HEK293T (cell line): Measurements from ENCODE around the gene GRIFIN.

Experiments used
- CTCF ChIA-PET: fragments of 350-600 bp; formaldehyde crosslinking; extraction: SDS; loops from one replicate; lab custom pipeline; 2021; ENCODE audit warnings: antibody characterized with exemption, inconsistent platforms; lab: Yijun Ruan, JAX
- POLR2A ChIA-PET: fragments of 350-600 bp; formaldehyde crosslinking; extraction: SDS; loops from one replicate; lab custom pipeline; 2020; ENCODE audit warnings: antibody characterized with exemption, inconsistent platforms; lab: Yijun Ruan, JAX
- DNase-seq: peaks from one replicate; pipeline ENCODE4 v3.0.0; 2012; ENCODE audit warnings: mixed read lengths; ENCODE audit errors: extremely low spot score
- ARNT ChIP-seq: fragments of 450-650 bp; IDR thresholded peaks from 2 replicates; pipeline ENCODE4 v1.6.1; 2017; ENCODE audit warnings: mild to moderate bottlenecking
- BHLHE40 ChIP-seq: fragments of 450-650 bp; IDR thresholded peaks from 2 replicates; pipeline ENCODE4 v1.6.1; 2016; ENCODE audit warnings: mild to moderate bottlenecking, moderate library complexity, borderline replicate concordance
- CTBP1 ChIP-seq: fragments of 450-650 bp; IDR thresholded peaks from 2 replicates; pipeline ENCODE4 v1.6.1; 2016; ENCODE audit warnings: borderline replicate concordance
- ELF4 ChIP-seq: fragments of 450-650 bp; IDR thresholded peaks from 2 replicates; pipeline ENCODE4 v1.6.1; 2017; ENCODE audit warnings: antibody characterized with exemption
- FOXA1 ChIP-seq: fragments of 450-650 bp; IDR thresholded peaks from 2 replicates; pipeline ENCODE4 v1.6.1; 2016; ENCODE audit warnings: mild to moderate bottlenecking
- FOXK2 ChIP-seq: fragments of 450-650 bp; IDR thresholded peaks from 2 replicates; pipeline ENCODE4 v1.6.1; 2016; ENCODE audit warnings: mild to moderate bottlenecking
- FOXM1 ChIP-seq: fragments of 450-650 bp; IDR thresholded peaks from 2 replicates; pipeline ENCODE4 v1.6.1; 2017; ENCODE audit warnings: mild to moderate bottlenecking, borderline replicate concordance
- HDGF ChIP-seq: fragments of 450-650 bp; IDR thresholded peaks from 2 replicates; pipeline ENCODE4 v1.6.1; 2017; ENCODE audit warnings: antibody characterized with exemption, borderline replicate concordance
- L3MBTL2 ChIP-seq: fragments of 450-650 bp; conservative IDR thresholded peaks from 2 replicates; pipeline ENCODE4 v1.6.1; 2016; ENCODE audit warnings: mild to moderate bottlenecking
- LEF1 ChIP-seq: fragments of 450-650 bp; IDR thresholded peaks from 2 replicates; pipeline ENCODE4 v1.6.1; 2017; ENCODE audit warnings: mild to moderate bottlenecking, borderline replicate concordance
- NFRKB ChIP-seq: fragments of 450-650 bp; IDR thresholded peaks from 2 replicates; pipeline ENCODE4 v1.6.1; 2016; ENCODE audit warnings: mild to moderate bottlenecking, moderate library complexity
- PKNOX1 ChIP-seq: fragments of 450-650 bp; IDR thresholded peaks from 2 replicates; pipeline ENCODE4 v1.6.1; 2016
- SP1 ChIP-seq: fragments of 450-650 bp; IDR thresholded peaks from 2 replicates; pipeline ENCODE4 v1.6.1; 2017
- SUZ12 ChIP-seq: fragments of 450-650 bp; IDR thresholded peaks from 2 replicates; pipeline ENCODE4 v1.6.1; 2016; ENCODE audit warnings: mild to moderate bottlenecking
- TARDBP ChIP-seq: fragments of 450-650 bp; IDR thresholded peaks from 2 replicates; pipeline ENCODE4 v1.6.1; 2016
- ZNF384 ChIP-seq: fragments of 450-650 bp; IDR thresholded peaks from 2 replicates; pipeline ENCODE4 v1.6.1; 2016

The GRIFIN gene

GRCh38 chr7:2502647-2502966, 26.4 kb upstream of the GRIFIN start:
- POLR2A ChIA-PET: no interaction called here
- CTCF ChIA-PET: interaction anchor here (1.5 kb wide), 1 partner anchor 34 kb away, joined by 4 read pairs; no protein-coding TSS in a partner anchor
- TF ChIP-seq FOXA1: no peak
- no peak for TF ChIP-seq TARDBP
- TF ChIP-seq L3MBTL2: no peak
- TF ChIP-seq BHLHE40: no peak
- TF ChIP-seq ZNF384: no peak
- no peak for TF ChIP-seq PKNOX1
- no peak for TF ChIP-seq ARNT
- DNase-seq: no peak

- POLR2A ChIA-PET: no interaction called here
- no peak for DNase-seq
Measured at GRCh38 chr7:2501947-2502646, 25.9 kb upstream of the GRIFIN start.

GRCh38 chr7:2500701-2501100, 24.5 kb upstream of the GRIFIN start:
- DNase-seq: no peak
- ChIA-PET CTCF (no interaction called here), POLR2A (no interaction called here)
- TF ChIP-seq SUZ12 (no peak), L3MBTL2 (no peak), LEF1 (no peak), BHLHE40 (no peak), HDGF (no peak), ARNT (no peak), FOXM1 (no peak), ZNF384 (no peak), TARDBP (no peak), SP1 (no peak)

More at GRCh38 chr7:2501947-2502646, 25.9 kb upstream of the GRIFIN start:
- CTCF ChIA-PET: interaction anchor here (0.6 to 1.5 kb wide), 3 partner anchors 8 to 51 kb away, joined by 3 to 4 read pairs (median 3); no protein-coding TSS in a partner anchor
- TF ChIP-seq PKNOX1 (no peak), LEF1 (no peak), FOXM1 (no peak), NFRKB (no peak), SUZ12 (no peak), CTBP1 (no peak), ZNF384 (no peak), ELF4 (no peak), FOXK2 (no peak)

GRCh38 chr7:2499719-2500430, 23.7 kb upstream of the GRIFIN start:
- DNase-seq: no peak
- POLR2A ChIA-PET: no interaction called here
- CTCF ChIA-PET: no interaction called here
- no peak for TF ChIP-seq CTBP1
- no peak for TF ChIP-seq ARNT
- no peak for TF ChIP-seq LEF1
- no peak for TF ChIP-seq ELF4
- no peak for TF ChIP-seq NFRKB
- no peak for TF ChIP-seq PKNOX1
- TF ChIP-seq FOXA1: no peak
- TF ChIP-seq FOXM1: no peak
- TF ChIP-seq ZNF384: no peak
- TF ChIP-seq SP1: no peak
- TF ChIP-seq SUZ12: no peak
- no peak for TF ChIP-seq FOXK2
- no peak for TF ChIP-seq L3MBTL2
- no peak for TF ChIP-seq HDGF
- no peak for TF ChIP-seq BHLHE40
- no peak for TF ChIP-seq TARDBP

- POLR2A ChIA-PET: no interaction called here
Measured at GRCh38 chr7:2499181-2499580, 23.0 kb upstream of the GRIFIN start.

More at GRCh38 chr7:2499181-2499580, 23.0 kb upstream of the GRIFIN start:
- CTCF ChIA-PET: no interaction called here
- no peak for TF ChIP-seq FOXM1
- TF ChIP-seq BHLHE40: no peak
- TF ChIP-seq FOXA1: no peak
- TF ChIP-seq NFRKB: no peak
- no peak for TF ChIP-seq L3MBTL2
- TF ChIP-seq ZNF384: no peak
- no peak for TF ChIP-seq ELF4
- TF ChIP-seq ARNT: no peak
- TF ChIP-seq CTBP1: no peak
- no peak for TF ChIP-seq PKNOX1
- TF ChIP-seq LEF1: no peak
- no peak for TF ChIP-seq SUZ12
- TF ChIP-seq HDGF: no peak
- TF ChIP-seq SP1: no peak
- no peak for TF ChIP-seq TARDBP
- no peak for TF ChIP-seq FOXK2
- DNase-seq: no peak
